ENCODE results near the gene CENPVL2.
"Not testable (repeated sequence)": the region's sequence is repeated elsewhere in the genome, so short reads cannot be mapped to it uniquely, and the experiment has no call there.

Gene CENPVL2

DNA sequence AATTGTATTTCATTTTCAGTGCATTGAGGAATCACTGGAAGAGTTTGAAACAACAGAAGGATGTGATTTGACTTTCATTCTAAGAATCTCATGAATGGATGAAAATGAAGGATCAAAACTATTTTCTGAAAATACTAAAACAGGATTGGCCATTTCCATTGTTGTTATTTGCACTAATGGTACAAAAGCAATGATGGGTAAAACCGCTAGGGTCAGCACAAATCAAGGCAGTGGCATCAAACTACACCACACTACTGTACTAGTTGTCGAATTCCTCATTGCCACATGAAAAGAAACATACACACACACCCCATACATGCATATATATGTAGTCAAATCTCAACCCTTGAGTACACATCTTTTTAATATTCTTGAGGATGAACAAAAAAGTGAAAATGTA lies 39.3 kb downstream of the CENPVL2 start:
- TF ChIP-seq CTCF (IDR thresholded peaks at IDR 0.05; ENCODE audit: insufficient read depth, low read depth, low read length, missing control alignments), result no peak

GRCh38 chrX:51641421-51642021 lies 41.1 kb downstream of the CENPVL2 start:
- DNase-seq (ENCODE audit: low read depth), result peak; percentile 35
- H3K4me3 ChIP-seq (ENCODE audit: low read depth, low read length), result no peak overlapping the region
- peak; percentile 33 for TF ChIP-seq CTCF (IDR thresholded peaks at IDR 0.05; ENCODE audit: insufficient read depth, low read depth, low read length, missing control alignments)

More for the DNA sequence above, 39.3 kb downstream of the CENPVL2 start:
- H3K4me3 ChIP-seq (ENCODE audit: low read depth, low read length), result no peak overlapping the region
- no peak for DNase-seq (ENCODE audit: low read depth)

DNA sequence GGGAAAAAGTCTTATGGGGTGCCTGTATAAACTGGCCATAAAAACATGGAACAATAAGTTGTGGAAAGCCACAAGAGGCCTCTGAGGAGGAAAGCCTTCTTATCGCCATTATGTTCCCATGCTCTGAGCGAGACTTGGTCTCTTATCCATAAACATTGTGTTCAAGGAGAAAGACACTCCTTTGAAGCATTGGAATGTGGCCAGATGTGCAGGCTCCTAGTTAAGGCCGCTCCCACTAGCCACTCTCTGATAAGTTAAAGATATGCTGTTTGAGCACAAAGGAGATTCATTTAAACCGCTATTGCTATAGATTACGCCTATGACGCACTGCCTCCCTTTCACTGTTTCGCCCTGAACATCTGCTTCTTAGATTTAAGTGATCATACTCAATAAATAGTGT lies 46.1 kb downstream of the CENPVL2 start:
- not testable (repeated sequence) for H3K4me3 ChIP-seq (ENCODE audit: low read depth, low read length); DNase-seq (ENCODE audit: low read depth)

Measured in GM12865 (cell line).